ENCODE measurements around the gene ATP2C1.

The ATP2C1 gene

DNA sequence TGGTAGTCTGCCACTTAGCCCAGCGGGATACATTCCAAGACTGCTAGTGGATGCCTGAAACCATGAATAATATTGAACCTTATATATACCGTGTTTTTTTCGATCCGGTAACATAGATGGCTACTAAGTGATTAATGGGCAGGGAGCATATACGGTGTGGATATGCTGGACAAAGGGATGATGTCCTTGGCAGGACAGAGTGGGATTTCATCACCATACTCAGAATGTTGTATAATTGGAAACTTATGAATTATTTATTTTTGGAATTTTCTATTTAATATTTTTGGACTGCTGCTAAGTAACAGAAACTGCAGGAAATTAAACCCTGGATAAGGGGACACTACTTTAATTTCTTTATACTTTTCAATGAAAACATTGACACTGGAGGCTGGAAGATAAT lies 79.5 kb downstream of the ATP2C1 start:
- H3K4me3 ChIP-seq (ENCODE audit: low read depth, low read length) = no peak overlapping the region
- DNase-seq (ENCODE audit: low read depth) = no peak
- TF ChIP-seq, protein P1, sequence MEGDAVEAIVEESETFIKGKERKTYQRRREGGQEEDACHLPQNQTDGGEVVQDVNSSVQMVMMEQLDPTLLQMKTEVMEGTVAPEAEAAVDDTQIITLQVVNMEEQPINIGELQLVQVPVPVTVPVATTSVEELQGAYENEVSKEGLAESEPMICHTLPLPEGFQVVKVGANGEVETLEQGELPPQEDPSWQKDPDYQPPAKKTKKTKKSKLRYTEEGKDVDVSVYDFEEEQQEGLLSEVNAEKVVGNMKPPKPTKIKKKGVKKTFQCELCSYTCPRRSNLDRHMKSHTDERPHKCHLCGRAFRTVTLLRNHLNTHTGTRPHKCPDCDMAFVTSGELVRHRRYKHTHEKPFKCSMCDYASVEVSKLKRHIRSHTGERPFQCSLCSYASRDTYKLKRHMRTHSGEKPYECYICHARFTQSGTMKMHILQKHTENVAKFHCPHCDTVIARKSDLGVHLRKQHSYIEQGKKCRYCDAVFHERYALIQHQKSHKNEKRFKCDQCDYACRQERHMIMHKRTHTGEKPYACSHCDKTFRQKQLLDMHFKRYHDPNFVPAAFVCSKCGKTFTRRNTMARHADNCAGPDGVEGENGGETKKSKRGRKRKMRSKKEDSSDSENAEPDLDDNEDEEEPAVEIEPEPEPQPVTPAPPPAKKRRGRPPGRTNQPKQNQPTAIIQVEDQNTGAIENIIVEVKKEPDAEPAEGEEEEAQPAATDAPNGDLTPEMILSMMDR (IDR thresholded peaks at IDR 0.05; ENCODE audit: insufficient read depth, low read depth, low read length, missing control alignments) = no peak

DNA sequence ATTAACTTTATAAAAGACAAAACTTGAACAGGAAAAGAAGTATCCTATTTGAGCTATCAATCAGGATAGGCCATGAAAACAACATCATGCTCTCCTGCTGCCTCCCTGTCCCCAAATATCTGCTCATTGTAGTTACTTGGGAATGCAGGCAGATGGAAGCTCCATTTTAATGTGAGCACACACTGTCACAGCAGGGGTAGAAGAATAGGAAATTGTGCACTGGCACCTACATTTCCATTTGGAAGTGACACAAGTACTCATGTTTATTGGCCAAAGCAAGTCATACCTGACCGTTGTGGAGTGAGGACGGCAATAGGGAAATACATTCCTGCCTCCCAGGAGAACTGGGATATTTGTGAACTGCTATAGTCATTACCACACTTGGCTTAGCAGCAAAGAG lies 80.3 kb downstream of the ATP2C1 start:
- H3K4me3 ChIP-seq (ENCODE audit: low read depth, low read length) = no peak overlapping the region
- TF ChIP-seq, protein P1 (IDR thresholded peaks at IDR 0.05; ENCODE audit: insufficient read depth, low read depth, low read length, missing control alignments) = no peak
- no peak for DNase-seq (ENCODE audit: low read depth)

DNA sequence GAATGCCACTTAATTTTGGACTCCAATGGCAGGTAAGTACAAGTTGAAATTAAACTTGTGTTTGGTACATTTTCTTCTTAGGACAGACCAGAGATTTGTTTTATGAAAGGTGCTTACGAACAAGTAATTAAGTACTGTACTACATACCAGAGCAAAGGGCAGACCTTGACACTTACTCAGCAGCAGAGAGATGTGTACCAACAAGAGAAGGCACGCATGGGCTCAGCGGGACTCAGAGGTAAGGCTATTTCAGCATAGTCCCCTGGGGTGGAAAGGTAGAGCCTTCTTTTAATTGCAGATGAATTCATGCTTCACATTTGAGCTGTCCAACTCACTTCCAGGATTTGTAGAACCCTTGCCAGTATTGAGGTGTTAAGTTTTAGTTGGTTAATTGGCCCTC lies 81.4 kb downstream of the ATP2C1 start:
- TF ChIP-seq, protein P1 (IDR thresholded peaks at IDR 0.05; ENCODE audit: insufficient read depth, low read depth, low read length, missing control alignments) = no peak
- no peak for DNase-seq (ENCODE audit: low read depth)
- H3K4me3 ChIP-seq (ENCODE audit: low read depth, low read length) = no peak overlapping the region

DNA sequence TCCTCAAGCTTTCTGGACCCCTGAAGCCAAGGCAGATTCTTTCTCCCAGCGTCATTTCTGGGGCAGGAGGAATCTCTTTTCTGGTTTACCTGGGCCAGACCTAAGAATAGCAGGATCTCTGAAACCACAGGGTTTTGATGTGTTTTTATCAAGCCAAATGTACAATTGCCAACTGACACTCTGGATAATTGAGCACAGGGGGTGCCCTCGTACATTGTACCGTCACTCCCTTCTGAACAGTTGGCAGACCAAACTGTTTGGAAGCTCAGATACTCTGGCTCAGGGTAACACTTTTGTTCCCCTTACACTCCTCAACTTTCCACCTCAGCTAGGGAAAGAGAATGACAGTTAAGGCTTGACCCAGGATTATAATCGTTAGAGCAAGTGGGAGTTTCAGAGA lies 82.8 kb downstream of the ATP2C1 start:
- TF ChIP-seq, protein P1 (IDR thresholded peaks at IDR 0.05; ENCODE audit: insufficient read depth, low read depth, low read length, missing control alignments) = no peak
- no peak for DNase-seq (ENCODE audit: low read depth)
- H3K4me3 ChIP-seq (ENCODE audit: low read depth, low read length) = no peak overlapping the region

DNA sequence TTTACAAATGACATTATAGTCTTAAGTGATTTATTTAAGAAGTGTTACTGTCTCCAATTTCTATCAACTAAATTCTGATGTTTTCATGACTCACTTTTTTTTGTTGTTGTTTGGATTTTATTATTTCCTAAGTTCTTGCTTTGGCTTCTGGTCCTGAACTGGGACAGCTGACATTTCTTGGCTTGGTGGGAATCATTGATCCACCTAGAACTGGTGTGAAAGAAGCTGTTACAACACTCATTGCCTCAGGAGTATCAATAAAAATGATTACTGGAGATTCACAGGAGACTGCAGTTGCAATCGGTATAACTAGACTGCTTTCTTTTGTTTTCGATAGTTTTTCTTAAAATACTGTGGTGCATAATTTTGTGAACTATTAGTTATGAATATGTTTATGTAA lies 85.2 kb downstream of the ATP2C1 start:
- no peak overlapping the region for H3K4me3 ChIP-seq (ENCODE audit: low read depth, low read length)
- DNase-seq (ENCODE audit: low read depth) = no peak
- TF ChIP-seq, protein P1 (IDR thresholded peaks at IDR 0.05; ENCODE audit: insufficient read depth, low read depth, low read length, missing control alignments) = no peak

DNA sequence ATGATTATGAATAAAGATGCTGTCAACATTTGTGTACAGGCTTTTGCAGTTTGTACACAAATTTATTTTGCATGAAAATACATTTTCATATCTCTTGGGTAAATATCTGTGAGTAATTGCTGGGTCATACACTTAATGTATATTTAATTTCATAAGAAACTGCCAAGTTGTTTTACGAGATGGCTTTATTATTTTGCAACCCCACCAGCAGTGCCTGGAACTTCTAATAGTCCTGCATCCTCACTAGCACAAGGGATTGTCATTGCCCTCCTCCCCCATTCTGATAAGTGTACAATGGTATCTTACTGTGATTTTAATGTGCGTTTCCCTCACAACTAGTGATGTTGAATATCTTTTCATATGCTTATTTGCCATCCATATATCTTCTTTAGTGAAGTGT lies 87.6 kb downstream of the ATP2C1 start:
- no peak for DNase-seq (ENCODE audit: low read depth)
- TF ChIP-seq, protein P1 (IDR thresholded peaks at IDR 0.05; ENCODE audit: insufficient read depth, low read depth, low read length, missing control alignments) = no peak
- H3K4me3 ChIP-seq (ENCODE audit: low read depth, low read length) = no peak overlapping the region

DNA sequence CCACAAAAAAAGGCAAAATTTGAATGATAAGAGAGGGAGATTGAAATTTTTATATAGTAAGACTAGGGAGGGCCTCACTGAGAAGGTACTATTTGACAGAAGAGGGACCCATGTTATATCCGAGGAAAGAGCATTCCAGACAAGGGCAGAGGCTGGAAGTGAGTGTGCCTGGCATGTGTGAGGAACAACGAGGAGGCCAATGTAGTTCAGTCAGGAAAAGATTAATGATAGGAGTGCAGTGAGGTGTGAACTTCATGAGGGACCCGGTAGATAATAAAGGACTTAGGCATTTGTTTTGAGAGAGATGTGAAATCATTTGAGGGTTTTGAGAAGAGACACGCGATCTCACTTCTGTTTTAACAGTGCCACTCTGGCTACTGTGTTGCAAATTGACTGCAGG lies 96.4 kb downstream of the ATP2C1 start:
- no peak for DNase-seq (ENCODE audit: low read depth)
- TF ChIP-seq, protein P1 (IDR thresholded peaks at IDR 0.05; ENCODE audit: insufficient read depth, low read depth, low read length, missing control alignments) = no peak
- no peak overlapping the region for H3K4me3 ChIP-seq (ENCODE audit: low read depth, low read length)

Measured in GM12865 (cell line).